Peyer's patch (tissue), 4 donors: ENCODE results near the gene SCFD2. TPM values are rescaled to one million over a fixed set of nuclear protein-coding genes. Genes with fewer than 3 reads are reported as not detected.

Experiments used
- DNase-seq, 3 donors: peaks; one replicate each; pipeline ENCODE4 v3.0.0-alpha.2; 2017 to 2019
- H3K27ac ChIP-seq, 4 donors: fragments of 200-600 bp; sonication (generic); one replicate each; pipeline ENCODE4 v1.5.1; 2016 to 2019
- H3K27me3 ChIP-seq, 2 donors: fragments of 200-600 bp; sonication (generic); one replicate each; pipeline ENCODE4 v1.5.1; 2019
- H3K36me3 ChIP-seq, 3 donors: fragments of 200-600 bp; sonication (generic); one replicate each; pipeline ENCODE4 v1.5.1; 2016 to 2019
- H3K4me1 ChIP-seq, 4 donors: fragments of 200-600 bp; sonication (generic); one replicate each; pipeline ENCODE4 v1.5.1; 2016 to 2019
- H3K4me3 ChIP-seq, 4 donors: fragments of 200-600 bp; sonication (generic); 1 replicate in 3 of 4; 2 replicates in 1 of 4; pipeline ENCODE4 v1.5.1; 2016 to 2019; ENCODE audit warnings: mild to moderate bottlenecking in 1 of 4
- H3K9me3 ChIP-seq, 4 donors: fragments of 200-600 bp; sonication (generic); one replicate each; pipeline ENCODE4 v1.5.1; 2016 to 2019; ENCODE audit warnings: mild to moderate bottlenecking in 1 of 4
- CTCF ChIP-seq, 6 experiments: fragments of 450-650 bp in 4 of 6; fragments of 200-600 bp in 2 of 6; sonication (generic) in 1 of 6; IDR thresholded peaks; one replicate each; pipeline ENCODE4 v1.5.1; 2017 to 2019; ENCODE audit warnings: antibody characterized with exemption in 6 of 6, mild to moderate bottlenecking in 3 of 6, moderate library complexity in 1 of 6
- POLR2A ChIP-seq, 2 donors: fragments of 450-650 bp; IDR thresholded peaks; one replicate each; pipeline ENCODE4 v1.5.1; 2017; ENCODE audit warnings: antibody characterized with exemption in 2 of 2, mild to moderate bottlenecking in 2 of 2, moderate library complexity in 2 of 2
- total RNA-seq, 4 donors: library from RNA; depleted of rRNA; stranded (reverse); fragments of >200 nt; gene quantifications; one replicate each; pipeline ENCODE4 v1.1.0, GENCODE V29; 2016

SCFD2 gene
- total RNA-seq, 4 donors from 2014 or later = 17.3 to 165 (median 30.1) TPM

GRCh38 chr4:53322696-53323095 is 43.2 kb downstream of the SCFD2 start:
- Histone ChIP-seq H3K36me3 (no peaks in the 10 kb centered on the region), H3K9me3 (no peaks in the 10 kb centered on the region), H3K27me3 (no peaks in the 10 kb centered on the region), H3K4me1 (peaks cover 0 to 9% (median 0%) of the 10 kb centered on the region in 4 donors), H3K4me3 (no peak overlapping the region), H3K27ac (no peak overlapping the region)
- TF ChIP-seq CTCF (IDR thresholded peaks at IDR 0.05) (no peak), POLR2A (IDR thresholded peaks at IDR 0.05) (no peak)
- DNase-seq = no peak

GRCh38 chr4:53321984-53322289 is 43.9 kb downstream of the SCFD2 start:
- Histone ChIP-seq H3K9me3 (no peaks in the 10 kb centered on the region), H3K27ac (no peak overlapping the region), H3K36me3 (no peaks in the 10 kb centered on the region), H3K27me3 (no peaks in the 10 kb centered on the region), H3K4me3 (no peak overlapping the region), H3K4me1 (peaks cover 0 to 9% (median 0%) of the 10 kb centered on the region in 4 donors)
- TF ChIP-seq POLR2A (IDR thresholded peaks at IDR 0.05) (no peak), CTCF (IDR thresholded peaks at IDR 0.05) (no peak)
- DNase-seq = no peak

GRCh38 chr4:53321151-53321983 is 44.5 kb downstream of the SCFD2 start:
- TF ChIP-seq CTCF (IDR thresholded peaks at IDR 0.05) (no peak), POLR2A (IDR thresholded peaks at IDR 0.05) (no peak)
- DNase-seq = no peak
- Histone ChIP-seq H3K4me1 (peaks cover 0 to 9% (median 0%) of the 10 kb centered on the region in 4 donors), H3K36me3 (no peaks in the 10 kb centered on the region), H3K4me3 (no peak overlapping the region), H3K27me3 (no peaks in the 10 kb centered on the region), H3K9me3 (no peaks in the 10 kb centered on the region), H3K27ac (no peak overlapping the region)

GRCh38 chr4:53315300-53315699 is 50.6 kb downstream of the SCFD2 start:
- Histone ChIP-seq H3K9me3 (no peaks in the 10 kb centered on the region), H3K4me3 (no peak overlapping the region), H3K27me3 (no peaks in the 10 kb centered on the region), H3K36me3 (no peaks in the 10 kb centered on the region), H3K27ac (no peak overlapping the region), H3K4me1 (no peaks in the 10 kb centered on the region)
- DNase-seq = no peak
- TF ChIP-seq POLR2A (IDR thresholded peaks at IDR 0.05) (no peak), CTCF (IDR thresholded peaks at IDR 0.05) (no peak)

GRCh38 chr4:53314252-53314651 is 51.6 kb downstream of the SCFD2 start:
- no peak for DNase-seq
- H3K9me3 ChIP-seq = no peaks in the 10 kb centered on the region
- no peaks in the 10 kb centered on the region for H3K36me3 ChIP-seq
- H3K4me1 ChIP-seq = no peaks in the 10 kb centered on the region
- H3K27ac ChIP-seq = no peak overlapping the region
- no peak overlapping the region for H3K4me3 ChIP-seq
- no peaks in the 10 kb centered on the region for H3K27me3 ChIP-seq
- no peak for TF ChIP-seq POLR2A (IDR thresholded peaks at IDR 0.05)
- TF ChIP-seq CTCF (IDR thresholded peaks at IDR 0.05) = no peak
